ENCODE data around the gene MERTK. TPM values are rescaled to one million over a fixed set of nuclear protein-coding genes. Genes with fewer than 3 reads are reported as not detected.

Gene MERTK
- total and polyA plus RNA-seq, 2 of the 13 experiments (the other 11 are each of a cell fraction or from before 2014, with no cell fraction given), result 37.3 to 44.7 TPM

GRCh38 chr2:111946294-111947114 is 48.1 kb downstream of the MERTK start (continued):
- no peak for TF ChIP-seq ZNF616 (CRISPR knock-in tag; IDR thresholded peaks at IDR 0.05; ENCODE audit: low read depth)
- no peak for TF ChIP-seq ZNF766 (CRISPR knock-in tag; IDR thresholded peaks at IDR 0.05; ENCODE audit: borderline replicate concordance)
- no peak for TF ChIP-seq ZNF546 (CRISPR knock-in tag; conservative IDR thresholded peaks at IDR 0.05)
- TF ChIP-seq, protein P1, sequence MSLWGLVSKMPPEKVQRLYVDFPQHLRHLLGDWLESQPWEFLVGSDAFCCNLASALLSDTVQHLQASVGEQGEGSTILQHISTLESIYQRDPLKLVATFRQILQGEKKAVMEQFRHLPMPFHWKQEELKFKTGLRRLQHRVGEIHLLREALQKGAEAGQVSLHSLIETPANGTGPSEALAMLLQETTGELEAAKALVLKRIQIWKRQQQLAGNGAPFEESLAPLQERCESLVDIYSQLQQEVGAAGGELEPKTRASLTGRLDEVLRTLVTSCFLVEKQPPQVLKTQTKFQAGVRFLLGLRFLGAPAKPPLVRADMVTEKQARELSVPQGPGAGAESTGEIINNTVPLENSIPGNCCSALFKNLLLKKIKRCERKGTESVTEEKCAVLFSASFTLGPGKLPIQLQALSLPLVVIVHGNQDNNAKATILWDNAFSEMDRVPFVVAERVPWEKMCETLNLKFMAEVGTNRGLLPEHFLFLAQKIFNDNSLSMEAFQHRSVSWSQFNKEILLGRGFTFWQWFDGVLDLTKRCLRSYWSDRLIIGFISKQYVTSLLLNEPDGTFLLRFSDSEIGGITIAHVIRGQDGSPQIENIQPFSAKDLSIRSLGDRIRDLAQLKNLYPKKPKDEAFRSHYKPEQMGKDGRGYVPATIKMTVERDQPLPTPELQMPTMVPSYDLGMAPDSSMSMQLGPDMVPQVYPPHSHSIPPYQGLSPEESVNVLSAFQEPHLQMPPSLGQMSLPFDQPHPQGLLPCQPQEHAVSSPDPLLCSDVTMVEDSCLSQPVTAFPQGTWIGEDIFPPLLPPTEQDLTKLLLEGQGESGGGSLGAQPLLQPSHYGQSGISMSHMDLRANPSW (CRISPR knock-in tag; IDR thresholded peaks at IDR 0.05; ENCODE audit: borderline replicate concordance), result 0 out of 2 replicates have a peak, but pooled peaks have one; percentile 32
- TF ChIP-seq, protein P2, sequence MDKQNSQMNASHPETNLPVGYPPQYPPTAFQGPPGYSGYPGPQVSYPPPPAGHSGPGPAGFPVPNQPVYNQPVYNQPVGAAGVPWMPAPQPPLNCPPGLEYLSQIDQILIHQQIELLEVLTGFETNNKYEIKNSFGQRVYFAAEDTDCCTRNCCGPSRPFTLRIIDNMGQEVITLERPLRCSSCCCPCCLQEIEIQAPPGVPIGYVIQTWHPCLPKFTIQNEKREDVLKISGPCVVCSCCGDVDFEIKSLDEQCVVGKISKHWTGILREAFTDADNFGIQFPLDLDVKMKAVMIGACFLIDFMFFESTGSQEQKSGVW (CRISPR knock-in tag; IDR thresholded peaks at IDR 0.05; ENCODE audit: borderline replicate concordance), result no peak
- TF ChIP-seq ZNF788 (CRISPR knock-in tag; IDR thresholded peaks at IDR 0.05; ENCODE audit: borderline replicate concordance), result no peak
- no peak for TF ChIP-seq ETS1 (CRISPR knock-in tag; IDR thresholded peaks at IDR 0.05)
- TF ChIP-seq ETV5 (CRISPR knock-in tag; IDR thresholded peaks at IDR 0.05; ENCODE audit: borderline replicate concordance), result no peak
- no peak for TF ChIP-seq IRF2 (CRISPR knock-in tag; IDR thresholded peaks at IDR 0.05)
- TF ChIP-seq TAF15 (IDR thresholded peaks at IDR 0.05; ENCODE audit: low read depth, low read length, poor library complexity, severe bottlenecking), result no peak
- no peak for TF ChIP-seq ZNF598 (CRISPR knock-in tag; IDR thresholded peaks at IDR 0.05; ENCODE audit: borderline replicate concordance)
- no peak for TF ChIP-seq ZNF24 (IDR thresholded peaks at IDR 0.05)
- TF ChIP-seq CREM (IDR thresholded peaks at IDR 0.05), result no peak
- no peak for TF ChIP-seq CREM (CRISPR knock-in tag; IDR thresholded peaks at IDR 0.05)
- TF ChIP-seq, protein P3, sequence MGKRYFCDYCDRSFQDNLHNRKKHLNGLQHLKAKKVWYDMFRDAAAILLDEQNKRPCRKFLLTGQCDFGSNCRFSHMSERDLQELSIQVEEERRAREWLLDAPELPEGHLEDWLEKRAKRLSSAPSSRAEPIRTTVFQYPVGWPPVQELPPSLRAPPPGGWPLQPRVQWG (CRISPR knock-in tag; IDR thresholded peaks at IDR 0.05; ENCODE audit: borderline replicate concordance, low read depth), result no peak
- TF ChIP-seq MBD4 (IDR thresholded peaks at IDR 0.05; ENCODE audit: borderline replicate concordance, low read length), result no peak
- TF ChIP-seq, protein P4, sequence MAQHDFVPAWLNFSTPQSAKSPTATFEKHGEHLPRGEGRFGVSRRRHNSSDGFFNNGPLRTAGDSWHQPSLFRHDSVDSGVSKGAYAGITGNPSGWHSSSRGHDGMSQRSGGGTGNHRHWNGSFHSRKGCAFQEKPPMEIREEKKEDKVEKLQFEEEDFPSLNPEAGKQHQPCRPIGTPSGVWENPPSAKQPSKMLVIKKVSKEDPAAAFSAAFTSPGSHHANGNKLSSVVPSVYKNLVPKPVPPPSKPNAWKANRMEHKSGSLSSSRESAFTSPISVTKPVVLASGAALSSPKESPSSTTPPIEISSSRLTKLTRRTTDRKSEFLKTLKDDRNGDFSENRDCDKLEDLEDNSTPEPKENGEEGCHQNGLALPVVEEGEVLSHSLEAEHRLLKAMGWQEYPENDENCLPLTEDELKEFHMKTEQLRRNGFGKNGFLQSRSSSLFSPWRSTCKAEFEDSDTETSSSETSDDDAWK (CRISPR knock-in tag; IDR thresholded peaks at IDR 0.05), result no peak
- TF ChIP-seq RFX5 (IDR thresholded peaks at IDR 0.05; ENCODE audit: low read depth, low read length), result no peak
- TF ChIP-seq ZNF713 (CRISPR knock-in tag; IDR thresholded peaks at IDR 0.05), result no peak
- no peak for TF ChIP-seq HBP1 (CRISPR knock-in tag; IDR thresholded peaks at IDR 0.05; ENCODE audit: low read depth)
- TF ChIP-seq KDM5B (CRISPR knock-in tag; IDR thresholded peaks at IDR 0.05; ENCODE audit: borderline replicate concordance), result no peak
- TF ChIP-seq KLF6 (CRISPR knock-in tag; IDR thresholded peaks at IDR 0.05), result no peak
